SK-N-SH (cell line): ENCODE data around the gene ATP12A. TPM values are rescaled to one million over a fixed set of nuclear protein-coding genes. Genes with fewer than 3 reads are reported as not detected.
A peak's percentile ranks its signal among the peaks of the same experiment; 100 is the strongest.

ENCODE experiments used
- CTCF ChIA-PET: fragments of 300-600, 350-600 bp; formaldehyde crosslinking; extraction: SDS; loops from one replicate; lab custom pipeline; 2021; lab: Yijun Ruan, JAX
- POLR2A ChIA-PET: fragments of 350-600 bp; sonication (Branson Sonifier 250); formaldehyde crosslinking; extraction: SDS; loops from one replicate; lab custom pipeline; 2020; ENCODE audit warnings: antibody characterized with exemption, inconsistent platforms; lab: Yijun Ruan, JAX
- DNase-seq: peaks from one replicate; pipeline ENCODE4 v3.0.0; 2012
- H2AFZ ChIP-seq: fragments of 200-600 bp; sonication (generic); 2 replicates; pipeline ENCODE4 v1.8.1; 2016; ENCODE audit warnings: antibody characterized with exemption, mild to moderate bottlenecking, low read depth
- H3F3A ChIP-seq: fragments of 200-600 bp; sonication (generic); replicated peaks from 2 replicates; pipeline ENCODE3; 2016; ENCODE audit warnings: antibody characterized with exemption, mild to moderate bottlenecking; ENCODE audit not compliant: insufficient read depth
- H3K27ac ChIP-seq, 2 experiments: fragments of 200-500 bp in 1 of 2; fragments of 200-600 bp in 1 of 2; sonication (Bioruptor generic) in 1 of 2; sonication (generic), shearing (Covaris generic) in 1 of 2; 2 replicates each; pipeline versions ENCODE4 v1.5.1 to v1.6.1; 2014 to 2016; ENCODE audit warnings: low read depth in 2 of 2, inconsistent platforms in 1 of 2, low read length in 1 of 2, mild to moderate bottlenecking in 1 of 2, mixed read lengths in 1 of 2
- H3K27me3 ChIP-seq: fragments of 200-600 bp; sonication (generic), shearing (Covaris generic); 2 replicates; pipeline ENCODE4 v1.6.1; 2016; ENCODE audit warnings: mixed run types; ENCODE audit not compliant: insufficient read depth
- H3K36me3 ChIP-seq, 2 experiments: fragments of 200-500 bp in 1 of 2; fragments of 200-600 bp in 1 of 2; sonication (Bioruptor generic) in 1 of 2; sonication (generic) in 1 of 2; replicated peaks in 1 of 2; 2 replicates each; pipeline versions ENCODE3 to v1.5.1; 2014 to 2016; ENCODE audit warnings: low read length in 1 of 2, mild to moderate bottlenecking in 1 of 2; ENCODE audit not compliant: insufficient read depth in 2 of 2, control insufficient read depth in 1 of 2
- H3K4me1 ChIP-seq, 2 experiments: fragments of 200-500 bp in 1 of 2; fragments of 200-600 bp in 1 of 2; sonication (Bioruptor generic) in 1 of 2; sonication (generic), shearing (Covaris generic) in 1 of 2; 2 replicates each; pipeline versions ENCODE4 v1.5.1 to v1.6.1; 2014 to 2016; ENCODE audit warnings: low read depth in 1 of 2, low read length in 1 of 2, mixed run types in 1 of 2; ENCODE audit not compliant: insufficient read depth in 2 of 2, control insufficient read depth in 1 of 2
- H3K4me2 ChIP-seq: fragments of 200-600 bp; sonication (generic), shearing (Covaris generic); 2 replicates; pipeline ENCODE4 v1.6.1; 2017; ENCODE audit warnings: mixed run types
- H3K4me3 ChIP-seq, 2 experiments: fragments of 200-500 bp in 1 of 2; fragments of 200-600 bp in 1 of 2; sonication (Bioruptor generic) in 1 of 2; sonication (generic), shearing (Covaris generic) in 1 of 2; 2 replicates each; pipeline versions ENCODE4 v1.5.1 to v1.8.1; 2014 to 2016; ENCODE audit warnings: low read depth in 2 of 2, inconsistent platforms in 1 of 2, low read length in 1 of 2, mild to moderate bottlenecking in 1 of 2, mixed read lengths in 1 of 2, moderate library complexity in 1 of 2
- H3K79me2 ChIP-seq: fragments of 200-600 bp; sonication (generic); 2 replicates; pipeline ENCODE4 v1.8.1; 2017; ENCODE audit warnings: mild to moderate bottlenecking; ENCODE audit not compliant: insufficient read depth
- H3K9ac ChIP-seq: fragments of 200-600 bp; sonication (generic); 2 replicates; pipeline ENCODE4 v1.6.1; 2017; ENCODE audit warnings: mixed run types
- H3K9me2 ChIP-seq: fragments of 200-600 bp; sonication (generic); 2 replicates; pipeline ENCODE4 v1.6.1; 2017; ENCODE audit warnings: mixed run types
- H3K9me3 ChIP-seq: fragments of 200-600 bp; sonication (generic); 2 replicates; pipeline ENCODE4 v1.6.1; 2017; ENCODE audit warnings: mixed run types, mild to moderate bottlenecking, moderate library complexity
- H4K20me1 ChIP-seq: fragments of 200-600 bp; sonication (generic); 2 replicates; pipeline ENCODE4 v1.6.1; 2017; ENCODE audit warnings: mild to moderate bottlenecking, mixed run types; ENCODE audit not compliant: insufficient read depth
- ELF1 ChIP-seq: IDR thresholded peaks from 2 replicates; pipeline ENCODE4 v1.4.0; 2012
- EP300 ChIP-seq, 2 experiments: IDR thresholded peaks; 2 replicates each; pipeline versions ENCODE4 v1.4.0 to v1.6.1; 2012; ENCODE audit warnings: borderline replicate concordance in 1 of 2, low read depth in 1 of 2, low read length in 1 of 2
- EZH2phosphoT487 ChIP-seq: fragments of 200-600 bp; sonication (generic); IDR thresholded peaks from 2 replicates; pipeline ENCODE4 v1.6.1; 2017; ENCODE audit warnings: low read depth, mixed run types, mild to moderate bottlenecking, antibody characterized with exemption, moderate library complexity, borderline replicate concordance
- FOSL2 ChIP-seq: IDR thresholded peaks from 2 replicates; pipeline ENCODE4 v1.4.0; 2012; ENCODE audit warnings: low read depth, mild to moderate bottlenecking, moderate library complexity, borderline replicate concordance
- FOXM1 ChIP-seq: IDR thresholded peaks from 2 replicates; pipeline ENCODE4 v1.4.0; 2012; ENCODE audit warnings: low read depth, mild to moderate bottlenecking
- GABPA ChIP-seq: IDR thresholded peaks from 2 replicates; pipeline ENCODE4 v1.4.0; 2012; ENCODE audit warnings: low read depth, mild to moderate bottlenecking
- GATA2 ChIP-seq: sonication (generic); formaldehyde crosslinking; IDR thresholded peaks from 2 replicates; pipeline ENCODE4 v1.5.0; 2020; ENCODE audit warnings: mild to moderate bottlenecking, missing genetic modification reagents
- MXI1 ChIP-seq: IDR thresholded peaks from 2 replicates; pipeline ENCODE4 v1.6.1; 2012; ENCODE audit warnings: mild to moderate bottlenecking, low read depth, low read length, improper control_type of control experiment
- NFIC ChIP-seq: IDR thresholded peaks from 2 replicates; pipeline ENCODE4 v1.4.0; 2012; ENCODE audit warnings: borderline replicate concordance
- PBX3 ChIP-seq: IDR thresholded peaks from 2 replicates; pipeline ENCODE4; 2012
- POLR2AphosphoS5 ChIP-seq: IDR thresholded peaks from 2 replicates; pipeline ENCODE4 v1.6.1; 2012; ENCODE audit warnings: low read depth, low read length
- RCOR1 ChIP-seq: fragments of 150-350 bp; IDR thresholded peaks from 2 replicates; pipeline ENCODE4 v1.6.1; 2017; ENCODE audit warnings: antibody characterized with exemption, low read length
- RXRA ChIP-seq: IDR thresholded peaks from 2 replicates; pipeline ENCODE4 v1.4.0; 2012; ENCODE audit warnings: low read depth, mild to moderate bottlenecking, borderline replicate concordance
- SIN3A ChIP-seq: IDR thresholded peaks from 2 replicates; pipeline ENCODE4 v1.6.1; 2012; ENCODE audit warnings: low read depth, mild to moderate bottlenecking, low read length, moderate library complexity, borderline replicate concordance
- SMC3 ChIP-seq: IDR thresholded peaks from 2 replicates; pipeline ENCODE4 v1.6.1; 2012; ENCODE audit warnings: low read depth, low read length, improper control_type of control experiment
- TCF12 ChIP-seq: IDR thresholded peaks from 2 replicates; pipeline ENCODE4 v1.4.0; 2012
- USF1 ChIP-seq: IDR thresholded peaks from 2 replicates; pipeline ENCODE4 v1.4.0; 2012; ENCODE audit warnings: low read depth, borderline replicate concordance
- USF2 ChIP-seq: fragments of 150-350 bp; IDR thresholded peaks from 2 replicates; pipeline ENCODE4 v1.6.1; 2017; ENCODE audit warnings: antibody characterized with exemption, low read length, low read depth, borderline replicate concordance
- WGBS: methylation state at CpG from one replicate; pipeline ENCODE4 v1.1.6; 2017; ENCODE audit warnings: low lambda C conversion rate; 5-methylcytosine and 5-hydroxymethylcytosine counted together
- polyA plus RNA-seq, 3 experiments: library from polyadenylated mRNA; depleted of rRNA; stranded (reverse); fragments of >200 nt; gene quantifications; 2 replicates each; pipeline ENCODE4 v1.2.3, GENCODE V29; 2012
- TF ChIP-seq, protein P1 (sequence below): IDR thresholded peaks from 2 replicates; pipeline ENCODE4 v1.4.0; 2012; ENCODE audit warnings: low read depth
- TF ChIP-seq, protein P2 (sequence below): IDR thresholded peaks from 2 replicates; pipeline ENCODE4 v1.6.1; 2012; ENCODE audit warnings: mild to moderate bottlenecking, low read depth, low read length, moderate library complexity

Gene ATP12A
- polyA plus RNA-seq, 1 of the 3 experiments (the other 2 are of a cell fraction), result not detected

GRCh38 chr13:24660023-24660741 is 20.0 kb upstream of the ATP12A start:
- TF ChIP-seq EZH2phosphoT487 (no peak), USF1 (no peak), GATA2 (CRISPR knock-in tag) (no peak), GABPA (no peak), PBX3 (no peak), RXRA (no peak), FOXM1 (no peak), USF2 (no peak), MXI1 (no peak), RCOR1 (no peak), POLR2AphosphoS5 (no peak), TCF12 (no peak), EP300 (IDR thresholded peaks at IDR 0.05; ENCODE audit: borderline replicate concordance in 1 of 2, low read depth in 1 of 2, low read length in 1 of 2) (no peak), SIN3A (no peak)
- TF ChIP-seq, protein P1, sequence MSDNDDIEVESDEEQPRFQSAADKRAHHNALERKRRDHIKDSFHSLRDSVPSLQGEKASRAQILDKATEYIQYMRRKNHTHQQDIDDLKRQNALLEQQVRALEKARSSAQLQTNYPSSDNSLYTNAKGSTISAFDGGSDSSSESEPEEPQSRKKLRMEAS, result no peak
- no peaks in the 10 kb centered on the region for H3K79me2 ChIP-seq
- no peaks in the 10 kb centered on the region for H3F3A ChIP-seq
- no peaks in the 10 kb centered on the region for H3K36me3 ChIP-seq
- no peaks in the 10 kb centered on the region for H3K4me1 ChIP-seq
- H3K9me3 ChIP-seq, result no peaks in the 10 kb centered on the region
- H3K4me3 ChIP-seq, result no peak overlapping the region
- H4K20me1 ChIP-seq, result no peaks in the 10 kb centered on the region
- WGBS, result 8% methylated on average over 4 of the region's 4 CpGs
- no peaks in the 10 kb centered on the region; the same call in 1 of the 2 replicates for H3K27me3 ChIP-seq
- H3K27ac ChIP-seq, result no peak overlapping the region
- ChIA-PET POLR2A (no interaction called here), CTCF (interaction anchor here (0.9 to 1.6 kb wide), 4 partner anchors 8 to 17 kb away, joined by 3 to 4 read pairs (median 3); no protein-coding TSS in a partner anchor)
- no peaks in the 10 kb centered on the region for H3K9me2 ChIP-seq
- H3K4me2 ChIP-seq, result no peak overlapping the region
- H3K9ac ChIP-seq, result no peak overlapping the region
- peak; percentile 44 for DNase-seq
- no peak overlapping the region for H2AFZ ChIP-seq

DNA sequence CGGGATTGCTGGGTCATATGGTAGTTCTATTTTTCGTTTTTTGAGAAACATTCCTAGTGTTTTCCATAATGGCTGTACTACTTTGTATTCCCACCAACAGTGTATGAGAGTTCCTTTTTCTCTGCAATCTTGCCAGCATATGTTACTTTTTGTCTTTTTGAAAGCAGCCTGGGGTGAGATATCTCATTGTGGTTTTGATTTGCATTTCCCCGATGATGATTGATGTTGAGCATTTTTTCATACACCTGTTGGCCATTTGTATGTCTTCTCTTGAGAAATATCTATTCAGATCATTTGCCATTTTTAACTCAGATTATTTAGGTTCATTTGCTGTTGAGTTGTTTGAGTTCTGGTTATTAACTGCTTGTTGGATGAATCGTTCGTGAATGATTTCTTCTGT is 18.5 kb upstream of the ATP12A start:
- WGBS, result 45% methylated on average over 5 of the region's 5 CpGs
- no peaks in the 10 kb centered on the region for H3K4me1 ChIP-seq
- H3K9ac ChIP-seq, result no peak overlapping the region
- CTCF ChIA-PET, result no interaction called here
- H3K27ac ChIP-seq, result no peak overlapping the region
- no peaks in the 10 kb centered on the region for H3K79me2 ChIP-seq
- DNase-seq, result no peak
- no peaks in the 10 kb centered on the region for H3K9me2 ChIP-seq
- H3K9me3 ChIP-seq, result no peaks in the 10 kb centered on the region
- H4K20me1 ChIP-seq, result no peaks in the 10 kb centered on the region
- no peaks in the 10 kb centered on the region; the same call in 1 of the 2 replicates for H3K27me3 ChIP-seq
- no peaks in the 10 kb centered on the region for H3F3A ChIP-seq
- H3K4me2 ChIP-seq, result no peak overlapping the region
- H2AFZ ChIP-seq, result no peak overlapping the region
- TF ChIP-seq FOSL2 (no peak), ELF1 (no peak), GABPA (no peak), SMC3 (no peak), NFIC (no peak), POLR2AphosphoS5 (no peak), RXRA (no peak)
- TF ChIP-seq, protein P2, sequence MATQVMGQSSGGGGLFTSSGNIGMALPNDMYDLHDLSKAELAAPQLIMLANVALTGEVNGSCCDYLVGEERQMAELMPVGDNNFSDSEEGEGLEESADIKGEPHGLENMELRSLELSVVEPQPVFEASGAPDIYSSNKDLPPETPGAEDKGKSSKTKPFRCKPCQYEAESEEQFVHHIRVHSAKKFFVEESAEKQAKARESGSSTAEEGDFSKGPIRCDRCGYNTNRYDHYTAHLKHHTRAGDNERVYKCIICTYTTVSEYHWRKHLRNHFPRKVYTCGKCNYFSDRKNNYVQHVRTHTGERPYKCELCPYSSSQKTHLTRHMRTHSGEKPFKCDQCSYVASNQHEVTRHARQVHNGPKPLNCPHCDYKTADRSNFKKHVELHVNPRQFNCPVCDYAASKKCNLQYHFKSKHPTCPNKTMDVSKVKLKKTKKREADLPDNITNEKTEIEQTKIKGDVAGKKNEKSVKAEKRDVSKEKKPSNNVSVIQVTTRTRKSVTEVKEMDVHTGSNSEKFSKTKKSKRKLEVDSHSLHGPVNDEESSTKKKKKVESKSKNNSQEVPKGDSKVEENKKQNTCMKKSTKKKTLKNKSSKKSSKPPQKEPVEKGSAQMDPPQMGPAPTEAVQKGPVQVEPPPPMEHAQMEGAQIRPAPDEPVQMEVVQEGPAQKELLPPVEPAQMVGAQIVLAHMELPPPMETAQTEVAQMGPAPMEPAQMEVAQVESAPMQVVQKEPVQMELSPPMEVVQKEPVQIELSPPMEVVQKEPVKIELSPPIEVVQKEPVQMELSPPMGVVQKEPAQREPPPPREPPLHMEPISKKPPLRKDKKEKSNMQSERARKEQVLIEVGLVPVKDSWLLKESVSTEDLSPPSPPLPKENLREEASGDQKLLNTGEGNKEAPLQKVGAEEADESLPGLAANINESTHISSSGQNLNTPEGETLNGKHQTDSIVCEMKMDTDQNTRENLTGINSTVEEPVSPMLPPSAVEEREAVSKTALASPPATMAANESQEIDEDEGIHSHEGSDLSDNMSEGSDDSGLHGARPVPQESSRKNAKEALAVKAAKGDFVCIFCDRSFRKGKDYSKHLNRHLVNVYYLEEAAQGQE, result no peak
- H3K4me3 ChIP-seq, result no peak overlapping the region
- POLR2A ChIA-PET, result no interaction called here
- no peaks in the 10 kb centered on the region for H3K36me3 ChIP-seq
